ENCODE data around the gene UBE2I. TPM values are rescaled to one million over a fixed set of nuclear protein-coding genes. Genes with fewer than 3 reads are reported as not detected.
"Not testable (repeated sequence)": the region's sequence is repeated elsewhere in the genome, so short reads cannot be mapped to it uniquely, and the experiment has no call there.

UBE2I gene
- total RNA-seq, 1 experiment from 2014 or later, result 212 TPM

- Histone ChIP-seq H3K4me2 (ENCODE audit: low read length) (no peak overlapping the region), H3K9ac (ENCODE audit: low read length) (no peak overlapping the region), H3K27ac (ENCODE audit: low read depth, low read length) (no peak overlapping the region), H2AFZ (ENCODE audit: low read depth, low read length, poor library complexity, severe bottlenecking) (no peak overlapping the region), H3K9me3 (ENCODE audit: control insufficient read depth in 1 of 2, insufficient read depth in 1 of 2, low read depth in 1 of 2, low read length in 2 of 2) (no peaks in the 10 kb centered on the region), H3K9me2 (ENCODE audit: insufficient read depth) (no peaks in the 10 kb centered on the region), H4K20me1 (ENCODE audit: insufficient read depth) (no peaks in the 10 kb centered on the region), H3K27me3 (ENCODE audit: insufficient read depth, low read length) (no peaks in the 10 kb centered on the region), H3K4me3 (replicated peaks in 1 of 2; ENCODE audit: low read depth in 1 of 2, low read length in 2 of 2) (no peak overlapping the region), H3K79me2 (ENCODE audit: insufficient read depth, low read length) (no peaks in the 10 kb centered on the region), H3K4me1 (ENCODE audit: control insufficient read depth in 1 of 2, insufficient read depth in 2 of 2, low read length in 2 of 2) (peaks cover 19 to 50% of the 10 kb centered on the region in 2 experiments), H3K36me3 (ENCODE audit: control insufficient read depth in 1 of 2, insufficient read depth in 2 of 2, low read length in 2 of 2) (no peaks in the 10 kb centered on the region)
- CTCF ChIA-PET, result no interaction called here
- POLR2A ChIA-PET, result no interaction called here
- TF ChIP-seq EZH2phosphoT487 (IDR thresholded peaks at IDR 0.05; ENCODE audit: borderline replicate concordance) (no peak), YY1 (IDR thresholded peaks at IDR 0.05; ENCODE audit: extremely low read depth, insufficient replicate concordance, low read depth, low read length) (no peak), POLR2A (IDR thresholded peaks at IDR 0.05; ENCODE audit: borderline replicate concordance, extremely low read depth, insufficient read depth, insufficient read length) (no peak), ZFX (IDR thresholded peaks at IDR 0.05) (no peak), JUND (IDR thresholded peaks at IDR 0.05) (no peak), FOSL1 (IDR thresholded peaks at IDR 0.05; ENCODE audit: low read depth) (no peak), EGR1 (IDR thresholded peaks at IDR 0.05; ENCODE audit: low read depth) (no peak), MAX (IDR thresholded peaks at IDR 0.05) (no peak), CBX3 (IDR thresholded peaks at IDR 0.05; ENCODE audit: low read depth) (no peak)
- no peak for DNase-seq (ENCODE audit: low read depth, low spot score)
- intact Hi-C loops (cut with micrococcal nuclease), result no loop called here
- ATAC-seq, result no peak
- RAD21 ChIA-PET (ENCODE audit: low non-redundant PET in 1 of 2, low total read pairs in 2 of 2, uncharacterized antibody in 2 of 2, unreplicated experiment in 2 of 2), result no interaction called here
- no TSS peak for BruUV-seq (replicated peaks)
These were observed 17.9 kb upstream of the UBE2I start for GRCh38 chr16:1291576-1291974.

GRCh38 chr16:1292208-1292607, 17.2 kb upstream of the UBE2I start:
- RAD21 ChIA-PET (ENCODE audit: low non-redundant PET in 1 of 2, low total read pairs in 2 of 2, uncharacterized antibody in 2 of 2, unreplicated experiment in 2 of 2); H3K27me3 ChIP-seq (ENCODE audit: insufficient read depth, low read length); H3K4me2 ChIP-seq (ENCODE audit: low read length); H3K9me3 ChIP-seq (ENCODE audit: control insufficient read depth in 1 of 2, insufficient read depth in 1 of 2, low read depth in 1 of 2, low read length in 2 of 2); ATAC-seq; H3K9ac ChIP-seq (ENCODE audit: low read length); DNase-seq (ENCODE audit: low read depth, low spot score); intact Hi-C loops (cut with micrococcal nuclease); POLR2A ChIA-PET; H3K9me2 ChIP-seq (ENCODE audit: insufficient read depth); H3K79me2 ChIP-seq (ENCODE audit: insufficient read depth, low read length); BruUV-seq (replicated peaks); H3K27ac ChIP-seq (ENCODE audit: low read depth, low read length); H4K20me1 ChIP-seq (ENCODE audit: insufficient read depth); H3K36me3 ChIP-seq (ENCODE audit: control insufficient read depth in 1 of 2, insufficient read depth in 2 of 2, low read length in 2 of 2); H2AFZ ChIP-seq (ENCODE audit: low read depth, low read length, poor library complexity, severe bottlenecking); H3K4me3 ChIP-seq (replicated peaks in 1 of 2; ENCODE audit: low read depth in 1 of 2, low read length in 2 of 2): not testable (repeated sequence)
- CTCF ChIA-PET, result interaction anchor here (0.6 kb wide), 1 partner anchor 73 kb away, joined by 7 read pairs; no protein-coding TSS in a partner anchor
- H3K4me1 ChIP-seq (ENCODE audit: control insufficient read depth in 1 of 2, insufficient read depth in 2 of 2, low read length in 2 of 2), result peaks cover 26 to 56% of the 10 kb centered on the region in 2 experiments

All from HCT116 (cell line).